AG20443 (cell line): ENCODE results near the gene RTN4RL1.

ENCODE experiments used
- DNase-seq: peaks from one replicate; pipeline ENCODE4 v3.0.0; 2012; ENCODE audit warnings: low spot score, mixed read lengths

The RTN4RL1 gene

GRCh38 chr17:1977583-1978395, 47.3 kb downstream of the RTN4RL1 start:
- DNase-seq: no peak

GRCh38 chr17:1976683-1977064, 48.5 kb downstream of the RTN4RL1 start:
- DNase-seq: no peak

GRCh38 chr17:1976000-1976682, 49.0 kb downstream of the RTN4RL1 start:
- no peak for DNase-seq

GRCh38 chr17:1975573-1975972, 49.6 kb downstream of the RTN4RL1 start:
- no peak for DNase-seq

GRCh38 chr17:1972487-1973160, 52.5 kb downstream of the RTN4RL1 start:
- no peak for DNase-seq

- DNase-seq: no peak
Observed at GRCh38 chr17:1970843-1971384, 54.2 kb downstream of the RTN4RL1 start.

GRCh38 chr17:1969712-1970111, 55.4 kb downstream of the RTN4RL1 start:
- no peak for DNase-seq

GRCh38 chr17:1967213-1967612, 57.9 kb downstream of the RTN4RL1 start:
- DNase-seq: no peak

- DNase-seq: no peak
Observed at GRCh38 chr17:1966274-1967086, 58.7 kb downstream of the RTN4RL1 start.

GRCh38 chr17:1965556-1966273, 59.4 kb downstream of the RTN4RL1 start:
- DNase-seq: no peak

GRCh38 chr17:1963250-1963649, 61.9 kb downstream of the RTN4RL1 start:
- DNase-seq: no peak

- no peak for DNase-seq
Observed at GRCh38 chr17:1961189-1961588, 63.9 kb downstream of the RTN4RL1 start.

GRCh38 chr17:1960545-1960912, 64.6 kb downstream of the RTN4RL1 start:
- no peak for DNase-seq

GRCh38 chr17:1959871-1960544, 65.1 kb downstream of the RTN4RL1 start:
- no peak for DNase-seq

GRCh38 chr17:1958134-1958881, 66.8 kb downstream of the RTN4RL1 start:
- DNase-seq: peak; percentile 50

GRCh38 chr17:1957037-1957436, 68.1 kb downstream of the RTN4RL1 start:
- DNase-seq: no peak

- no peak for DNase-seq
Observed at GRCh38 chr17:1956134-1956533, 69.0 kb downstream of the RTN4RL1 start.

- no peak for DNase-seq
Observed at GRCh38 chr17:1953831-1954230, 71.3 kb downstream of the RTN4RL1 start.

- no peak for DNase-seq
Observed at GRCh38 chr17:1951920-1952319, 73.2 kb downstream of the RTN4RL1 start.

- no peak for DNase-seq
Observed at GRCh38 chr17:1949754-1950153, 75.4 kb downstream of the RTN4RL1 start.
